Measurements from ENCODE around the gene TBC1D2B. TPM values are rescaled to one million over a fixed set of nuclear protein-coding genes. Genes with fewer than 3 reads are reported as not detected.

The TBC1D2B gene
- total and polyA plus RNA-seq, 2 donors (not counting 3 experiments of a cell fraction or from before 2014, with no cell fraction given), result 30.8 to 46.1 TPM

Small RNA genes lying within 50 kb of the gene (small RNA-seq; reads per million reads assigned to genes)
- gene RF00092 (ENCODE audit: insufficient read depth, insufficient read length, low read depth, low replicate concordance), result not detected

Other genes with a start within 250 kb of the TBC1D2B start
- gene SH2D7, start 14.8 kb upstream of the TBC1D2B start, total RNA-seq, result not detected in 2 replicates
- gene SH2D7, start 14.8 kb upstream of the TBC1D2B start, polyA plus RNA-seq, result not detected in 2 replicates
- 2.5 and 4.0 TPM in 2 replicates for gene CIB2, start 53.7 kb upstream of the TBC1D2B start, total RNA-seq
- gene CIB2, start 53.7 kb upstream of the TBC1D2B start, polyA plus RNA-seq, result 6.4 and 7.7 TPM in 2 replicates
- 62.8 and 63.9 TPM in 2 replicates for gene IDH3A, start 71.7 kb upstream of the TBC1D2B start, total RNA-seq
- 28.6 and 35.5 TPM in 2 replicates for gene IDH3A, start 71.7 kb upstream of the TBC1D2B start, polyA plus RNA-seq
- gene ACSBG1, start 156.9 kb upstream of the TBC1D2B start, total RNA-seq, result not detected in 2 replicates
- gene ACSBG1, start 156.9 kb upstream of the TBC1D2B start, polyA plus RNA-seq, result not detected in 2 replicates
- 20.2 and 21.3 TPM in 2 replicates for gene DNAJA4, start 186.9 kb upstream of the TBC1D2B start, total RNA-seq
- 15.4 and 17.3 TPM in 2 replicates for gene DNAJA4, start 186.9 kb upstream of the TBC1D2B start, polyA plus RNA-seq
- 49.0 and 49.7 TPM in 2 replicates for gene SKIC8, start 221.9 kb upstream of the TBC1D2B start, total RNA-seq
- gene SKIC8, start 221.9 kb upstream of the TBC1D2B start, polyA plus RNA-seq, result 74.0 and 95.0 TPM in 2 replicates

All from endothelial cell of umbilical vein (primary cell).